Panc1 (cell line): Measurements from ENCODE around the gene ZCWPW1. TPM values are rescaled to one million over a fixed set of nuclear protein-coding genes. Genes with fewer than 3 reads are reported as not detected.

Experiments used
- ATAC-seq: fragments of 200-7000 bp; cut with Tn5 transposase; 2 replicates; pipeline ENCODE4 v1.9.1; 2020; ENCODE audit warnings: mild to moderate bottlenecking, moderate library complexity
- BruUV-seq: library from RNA; stranded (reverse); fragments of 400-500 nt; replicated peaks from 2 replicates; lab custom pipeline; 2021; lab: Mats Ljungman, UMichigan
- CTCF ChIA-PET: fragments of 300-600 bp; sonication (Branson Sonifier 250); formaldehyde crosslinking; loops from one replicate; lab custom pipeline; 2022; ENCODE audit warnings: antibody characterized with exemption; lab: Charles Lee
- POLR2A ChIA-PET: fragments of 300-600 bp; sonication (Branson Sonifier 250); formaldehyde crosslinking; loops from one replicate; lab custom pipeline; 2022; ENCODE audit warnings: antibody characterized with exemption; lab: Charles Lee
- DNase-seq: peaks from one replicate; pipeline ENCODE4 v3.0.0-alpha.2; 2010; ENCODE audit warnings: low read depth, low spot score
- H3K27ac ChIP-seq: 2 replicates; pipeline ENCODE4 v1.5.1; 2011; ENCODE audit warnings: mild to moderate bottlenecking, low read length, inconsistent platforms
- H3K27me3 ChIP-seq: fragments of 200-500 bp; sonication (Bioruptor generic); 2 replicates; pipeline ENCODE4 v1.6.0; 2014; ENCODE audit warnings: low read length, inconsistent platforms; ENCODE audit not compliant: control insufficient read depth, insufficient read depth
- H3K36me3 ChIP-seq: fragments of 200-500 bp; sonication (Bioruptor generic); 2 replicates; pipeline ENCODE4 v1.5.1; 2014; ENCODE audit warnings: inconsistent platforms, mild to moderate bottlenecking, low read length, moderate library complexity; ENCODE audit not compliant: control insufficient read depth, insufficient read depth
- H3K4me1 ChIP-seq: 2 replicates; pipeline ENCODE4 v1.5.1; 2011; ENCODE audit warnings: inconsistent platforms, mild to moderate bottlenecking, low read length, moderate library complexity; ENCODE audit not compliant: control insufficient read depth, insufficient read depth
- H3K4me3 ChIP-seq, 2 experiments: 2 replicates each; pipeline ENCODE4 v1.5.1; 2011 to 2012; ENCODE audit warnings: low read depth in 2 of 2, low read length in 2 of 2, mild to moderate bottlenecking in 2 of 2, inconsistent platforms in 1 of 2, moderate library complexity in 1 of 2
- H3K9me3 ChIP-seq: fragments of 200-500 bp; sonication (Bioruptor generic); 2 replicates; pipeline ENCODE4 v1.5.1; 2014; ENCODE audit warnings: low read depth, mild to moderate bottlenecking, inconsistent platforms, low read length, moderate library complexity; ENCODE audit not compliant: control insufficient read depth, insufficient read depth
- CTCF ChIP-seq: fragments of 450-650 bp; IDR thresholded peaks from 2 replicates; pipeline ENCODE4 v1.5.1; 2017; ENCODE audit warnings: mild to moderate bottlenecking
- POLR2AphosphoS5 ChIP-seq: IDR thresholded peaks from 2 replicates; pipeline ENCODE4 v1.6.1; 2012; ENCODE audit warnings: mild to moderate bottlenecking, low read depth, low read length, moderate library complexity
- REST ChIP-seq, 2 experiments: IDR thresholded peaks; 2 replicates each; pipeline ENCODE4 v1.6.1; 2011 to 2012; ENCODE audit warnings: low read depth in 2 of 2, control low read depth in 1 of 2, low read length in 1 of 2, mild to moderate bottlenecking in 1 of 2, moderate library complexity in 1 of 2; ENCODE audit not compliant: insufficient read depth in 1 of 2
- SIN3A ChIP-seq: IDR thresholded peaks from 2 replicates; pipeline ENCODE4 v1.6.1; 2012; ENCODE audit warnings: low read depth, mild to moderate bottlenecking, low read length, moderate library complexity, borderline replicate concordance; ENCODE audit not compliant: insufficient read depth
- TCF7L2 ChIP-seq: IDR thresholded peaks from 2 replicates; pipeline ENCODE4 v1.6.1; 2011; ENCODE audit warnings: mild to moderate bottlenecking, low read depth, low read length, inconsistent platforms
- in situ Hi-C: cut with HindIII; loops from 2 replicates; pipeline ENCODE4 v1.10.0; 2016; ENCODE audit warnings: low sequenced_read_pairs, low pct_unique_long_range_greater_than_20kb
- intact Hi-C: fragments of 100-400 bp; cut with micrococcal nuclease; formaldehyde crosslinking; loops from one replicate; pipeline ENCODE4 v1.10.0; 2022; ENCODE audit not compliant: unreplicated experiment
- total RNA-seq: library from RNA; stranded (reverse); gene quantifications from one replicate; pipeline ENCODE4 v1.2.1, GENCODE V29; 2021; ENCODE audit not compliant: unreplicated experiment

The ZCWPW1 gene
- total RNA-seq, 1 experiment from 2014 or later: 6.5 TPM

- ATAC-seq: no peak
- POLR2A ChIA-PET: interaction anchor here (0.6 kb wide), 1 partner anchor 119 kb away, joined by 4 read pairs; no protein-coding TSS in a partner anchor
- BruUV-seq: no TSS peak
- intact Hi-C loops: no loop called here
- Histone ChIP-seq H3K9me3 (no peaks in the 10 kb centered on the region), H3K4me3 (no peak overlapping the region), H3K4me1 (peaks cover 35% of the 10 kb centered on the region), H3K27me3 (no peaks in the 10 kb centered on the region), H3K27ac (no peak overlapping the region), H3K36me3 (no peaks in the 10 kb centered on the region; the same call in 1 of the 2 replicates)
- in situ Hi-C loops: no loop called here
- DNase-seq: no peak
- CTCF ChIA-PET: interaction anchor here (0.6 kb wide), 1 partner anchor 78 kb away, joined by 4 read pairs; no protein-coding TSS in a partner anchor
- no peak for TF ChIP-seq REST (IDR thresholded peaks at IDR 0.05; ENCODE audit: insufficient read depth in 1 of 2, low read depth in 2 of 2, low read length in 1 of 2)
- no peak for TF ChIP-seq SIN3A
- TF ChIP-seq TCF7L2: no peak
- TF ChIP-seq CTCF: no peak
Observed at GRCh38 chr7:100472121-100472851, 43.8 kb upstream of the ZCWPW1 start.

GRCh38 chr7:100471021-100471420, 42.5 kb upstream of the ZCWPW1 start:
- ATAC-seq (no peak), DNase-seq (no peak)
- TF ChIP-seq REST (IDR thresholded peaks at IDR 0.05; ENCODE audit: insufficient read depth in 1 of 2, low read depth in 2 of 2, low read length in 1 of 2) (no peak), POLR2AphosphoS5 (no peak), CTCF (no peak), TCF7L2 (no peak), SIN3A (no peak)
- H3K4me1 ChIP-seq: peaks cover 27% of the 10 kb centered on the region
- POLR2A ChIA-PET: no interaction called here
- H3K4me3 ChIP-seq: no peak overlapping the region
- H3K27me3 ChIP-seq: no peaks in the 10 kb centered on the region
- in situ Hi-C loops (no loop called here), intact Hi-C loops (no loop called here)
- H3K36me3 ChIP-seq: no peaks in the 10 kb centered on the region
- no TSS peak for BruUV-seq
- CTCF ChIA-PET: interaction anchor here (0.7 to 1.7 kb wide), 2 partner anchors 9 to 168 kb away, joined by 3 to 8 read pairs; no protein-coding TSS in a partner anchor
- H3K27ac ChIP-seq: no peak overlapping the region
- H3K9me3 ChIP-seq: no peaks in the 10 kb centered on the region
